ENCODE data around the gene TNFRSF18.

The TNFRSF18 gene

DNA sequence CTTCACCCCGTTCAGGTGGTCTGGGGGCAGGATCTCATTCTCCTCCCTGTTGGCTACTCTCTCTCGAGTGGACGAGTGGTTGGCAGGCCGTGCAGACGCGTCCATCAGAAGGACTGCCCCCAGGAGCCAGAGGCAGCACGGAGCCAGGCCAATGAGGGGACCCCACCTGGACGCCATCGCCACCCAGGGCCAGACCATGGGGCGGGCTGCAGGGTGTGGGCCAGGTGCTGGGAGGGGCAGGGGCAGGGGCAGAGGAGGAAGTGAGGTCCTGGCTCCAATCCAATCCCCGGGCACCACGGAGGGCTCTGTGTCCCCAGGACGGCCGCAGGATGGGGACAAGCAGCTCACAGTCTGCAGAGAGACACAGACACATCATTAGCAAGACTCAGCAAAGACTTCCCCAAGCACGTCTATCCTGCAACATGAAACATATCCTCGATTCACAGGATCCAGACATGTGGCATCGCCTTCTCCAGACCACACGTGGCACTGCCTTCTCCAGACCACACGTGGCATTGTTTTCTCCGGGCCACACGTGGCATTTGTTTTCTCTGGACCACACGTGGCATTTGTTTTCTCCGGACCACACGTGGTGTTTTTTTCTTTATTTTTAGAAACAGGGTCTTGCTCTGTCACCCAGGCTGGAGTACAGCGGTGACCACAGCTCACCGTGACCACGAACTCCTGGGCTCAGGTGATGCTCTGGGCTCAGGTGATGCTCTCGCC is 22.4 kb upstream of the TNFRSF18 start:
- DNase-seq (ENCODE audit: low read depth in 2 of 2), result no peak

DNA sequence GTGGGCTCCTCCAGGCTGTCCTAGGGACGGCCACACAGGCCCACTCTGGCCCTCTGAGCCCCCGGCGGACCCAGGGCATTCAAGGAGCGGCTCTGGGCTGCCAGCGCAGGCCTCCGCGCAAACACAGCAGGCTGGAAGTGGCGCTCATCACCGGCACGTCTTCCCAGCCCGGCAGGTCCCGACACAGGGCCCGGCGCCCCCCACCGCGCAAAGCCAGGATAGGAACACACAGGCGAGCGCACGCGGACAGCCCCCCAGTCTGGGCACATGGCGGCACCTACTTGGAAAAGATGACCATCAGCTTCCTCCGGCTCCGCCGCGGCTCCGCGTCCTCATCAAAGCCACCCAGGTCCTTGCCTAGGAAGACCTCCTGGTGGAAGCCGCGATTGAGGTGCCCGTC is 21.8 kb upstream of the TNFRSF18 start:
- DNase-seq (ENCODE audit: low read depth in 2 of 2), result no peak

DNA sequence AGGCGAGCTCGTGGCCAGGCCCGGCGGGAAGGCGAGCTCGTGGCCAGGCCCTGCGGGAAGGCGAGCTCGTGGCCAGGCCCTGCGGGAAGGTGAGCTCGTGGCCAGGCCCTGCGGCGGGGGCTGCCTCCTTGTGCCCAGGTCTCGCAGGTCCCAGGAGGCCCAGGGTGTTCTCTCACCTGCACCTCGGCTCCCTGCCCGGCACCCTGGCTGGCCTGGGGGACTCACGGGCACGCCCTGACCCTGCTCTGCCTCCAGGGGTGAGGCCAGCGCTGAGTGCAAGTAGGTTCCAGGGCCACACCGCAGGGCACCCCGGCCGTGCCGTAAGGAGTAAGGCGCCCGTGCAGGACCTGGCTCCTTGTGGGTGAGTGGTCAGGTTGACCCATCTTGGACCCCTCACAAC is 21.0 kb upstream of the TNFRSF18 start:
- no peak for DNase-seq (ENCODE audit: low read depth in 2 of 2)

DNA sequence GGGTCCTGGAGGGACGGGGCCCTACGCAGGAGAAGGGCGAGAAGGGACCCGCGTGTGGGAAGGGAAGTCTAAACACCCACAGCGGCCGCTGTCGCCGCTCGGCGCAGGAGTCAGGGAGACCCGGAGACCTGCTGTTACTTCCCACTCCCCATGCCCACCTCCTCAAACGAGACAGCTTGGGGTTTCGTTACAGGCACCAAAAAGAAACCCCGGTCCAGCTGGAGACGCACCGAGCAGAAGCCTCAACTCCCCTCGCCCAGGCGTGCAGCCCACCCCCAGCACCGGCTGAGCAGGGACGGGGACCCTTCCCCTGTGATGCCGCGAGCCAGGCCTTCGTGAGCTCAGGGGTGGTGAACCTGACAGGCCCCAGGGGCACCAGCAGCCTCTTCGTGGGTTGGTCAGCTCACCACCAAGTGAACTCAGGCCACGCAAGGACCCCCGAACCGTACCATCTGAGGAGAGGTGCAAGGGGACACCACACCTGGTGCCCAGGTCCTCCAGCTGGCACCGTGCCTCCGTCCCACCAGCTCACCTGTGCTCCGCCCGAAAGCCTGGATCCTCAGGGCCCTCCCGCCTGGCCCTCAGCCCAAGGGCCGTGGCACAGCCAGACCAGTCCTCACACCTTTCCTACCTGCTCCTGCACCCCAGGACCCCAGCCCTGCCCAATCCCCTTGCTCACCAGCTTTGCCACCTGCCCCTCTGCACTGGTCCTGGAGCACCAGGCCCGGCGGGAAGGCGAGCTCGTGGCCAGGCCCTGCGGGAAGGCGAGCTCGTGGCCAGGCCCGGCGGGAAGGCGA is 20.4 kb upstream of the TNFRSF18 start:
- no peak for DNase-seq (ENCODE audit: low read depth in 2 of 2)

DNA sequence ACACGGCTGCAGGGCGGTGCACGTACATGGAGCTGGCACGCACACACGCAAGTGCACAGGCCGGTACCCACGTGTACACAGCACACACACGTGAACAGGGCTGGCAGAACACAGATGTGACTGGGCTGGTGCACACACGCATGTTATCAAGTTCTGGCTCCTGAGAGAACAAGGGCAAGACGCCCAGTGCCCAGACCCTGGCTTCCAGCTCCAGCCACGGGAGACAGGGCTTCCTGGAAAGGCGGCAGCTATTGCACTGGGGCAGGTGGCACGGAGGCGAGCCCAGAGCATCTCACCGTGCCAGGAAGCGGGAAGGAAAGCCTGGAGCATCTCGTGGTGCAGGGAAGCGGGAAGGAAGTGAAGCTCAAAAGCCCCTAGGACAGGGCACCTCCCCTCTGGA is 19.5 kb upstream of the TNFRSF18 start:
- DNase-seq (ENCODE audit: low read depth in 2 of 2), result no peak

DNA sequence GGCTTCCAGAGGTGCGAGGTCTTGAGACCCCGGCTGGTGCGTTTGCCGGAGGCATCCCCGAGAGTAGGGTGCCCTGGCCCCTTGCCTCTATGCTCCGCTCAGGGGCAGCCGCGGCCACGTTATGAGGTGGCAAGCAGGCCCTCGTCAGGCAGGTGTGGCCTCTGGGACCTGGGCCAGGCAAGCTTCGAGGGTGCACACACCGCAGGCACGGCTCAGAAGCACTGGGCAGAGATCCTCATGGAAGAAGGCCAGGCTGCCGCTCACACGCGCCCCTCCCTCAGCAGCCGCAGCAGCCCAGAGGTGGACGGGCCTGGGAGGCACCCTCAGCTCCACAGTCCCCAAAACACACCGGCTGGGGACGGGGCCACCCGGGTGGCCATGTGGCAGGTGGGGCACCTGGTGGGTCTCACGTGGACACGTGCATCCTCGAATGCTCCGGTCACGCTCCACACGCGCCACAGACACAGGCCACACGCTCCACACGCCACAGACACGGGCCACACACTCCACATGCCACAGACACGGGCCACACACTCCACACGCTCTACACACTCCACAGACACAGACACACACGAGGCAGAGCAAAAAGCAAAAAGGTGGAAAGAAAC is 18.9 kb upstream of the TNFRSF18 start:
- DNase-seq (ENCODE audit: low read depth in 2 of 2), result no peak

DNA sequence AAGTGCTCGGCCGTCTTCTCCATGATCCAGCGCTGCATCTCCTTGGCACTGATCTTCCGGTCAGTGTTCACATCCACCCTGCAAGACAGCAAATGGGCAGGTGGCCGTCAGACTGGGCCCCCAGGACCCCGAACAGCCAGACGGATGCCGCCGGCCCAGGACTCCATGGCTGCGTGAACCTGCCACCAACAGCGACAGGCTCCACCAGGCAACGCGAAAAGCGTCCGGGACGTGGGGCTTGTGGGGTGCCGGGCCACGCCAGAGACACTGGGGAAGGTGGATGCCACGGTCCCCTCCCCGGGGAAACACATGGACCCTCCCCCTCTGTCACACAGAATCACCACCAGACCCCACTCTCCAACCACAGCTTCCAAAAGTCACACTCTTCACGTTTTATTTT is 17.5 kb upstream of the TNFRSF18 start:
- DNase-seq (ENCODE audit: low read depth in 2 of 2), result no peak

DNA sequence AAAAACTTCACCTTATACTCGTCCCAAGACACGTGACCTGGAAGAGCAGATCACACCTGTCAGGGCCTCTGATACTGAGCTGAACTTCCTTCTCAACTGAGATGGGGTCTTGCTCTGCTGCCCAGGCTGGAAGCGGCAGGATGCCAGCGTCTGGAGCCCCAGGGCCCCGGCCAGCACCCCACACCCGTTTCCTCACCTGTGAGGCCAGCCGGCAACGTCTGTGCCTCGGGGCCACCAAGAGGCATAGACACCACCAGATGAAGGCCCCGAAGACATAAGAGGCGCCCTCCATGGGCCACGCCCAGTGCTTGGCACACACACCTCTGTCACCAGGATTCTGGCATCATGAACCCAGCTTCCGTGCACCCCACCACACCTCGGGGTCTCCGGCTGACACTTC is 16.9 kb upstream of the TNFRSF18 start:
- no peak for DNase-seq (ENCODE audit: low read depth in 2 of 2)

DNA sequence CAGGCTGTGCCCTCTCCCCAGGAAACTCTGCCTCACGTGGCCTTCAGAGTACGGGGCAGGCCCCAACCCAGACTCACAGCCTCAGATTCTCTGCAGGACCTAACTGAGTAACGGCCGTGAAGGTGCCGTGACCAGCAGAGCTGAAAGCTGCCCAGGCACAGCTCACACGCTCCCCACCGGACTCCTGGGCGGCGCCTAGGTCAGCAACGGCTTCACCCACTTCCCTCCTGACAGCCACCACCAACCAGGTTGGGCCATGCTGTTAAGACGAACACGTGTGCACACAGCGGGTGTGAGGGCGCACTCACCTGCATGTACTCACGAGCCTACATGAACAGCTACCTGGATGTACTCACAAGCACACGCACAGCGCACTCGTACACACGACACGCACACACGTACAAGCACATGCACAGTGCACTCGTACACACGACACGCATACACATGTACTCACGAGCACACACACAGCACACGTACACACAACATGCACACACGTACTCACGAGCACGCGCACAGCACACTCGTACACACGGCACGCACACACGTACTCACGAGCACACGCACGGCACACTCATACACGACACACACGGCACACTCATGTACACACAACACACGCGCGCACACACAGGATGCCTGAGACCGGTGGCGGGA is 16.3 kb upstream of the TNFRSF18 start:
- DNase-seq (ENCODE audit: low read depth in 2 of 2), result no peak

DNA sequence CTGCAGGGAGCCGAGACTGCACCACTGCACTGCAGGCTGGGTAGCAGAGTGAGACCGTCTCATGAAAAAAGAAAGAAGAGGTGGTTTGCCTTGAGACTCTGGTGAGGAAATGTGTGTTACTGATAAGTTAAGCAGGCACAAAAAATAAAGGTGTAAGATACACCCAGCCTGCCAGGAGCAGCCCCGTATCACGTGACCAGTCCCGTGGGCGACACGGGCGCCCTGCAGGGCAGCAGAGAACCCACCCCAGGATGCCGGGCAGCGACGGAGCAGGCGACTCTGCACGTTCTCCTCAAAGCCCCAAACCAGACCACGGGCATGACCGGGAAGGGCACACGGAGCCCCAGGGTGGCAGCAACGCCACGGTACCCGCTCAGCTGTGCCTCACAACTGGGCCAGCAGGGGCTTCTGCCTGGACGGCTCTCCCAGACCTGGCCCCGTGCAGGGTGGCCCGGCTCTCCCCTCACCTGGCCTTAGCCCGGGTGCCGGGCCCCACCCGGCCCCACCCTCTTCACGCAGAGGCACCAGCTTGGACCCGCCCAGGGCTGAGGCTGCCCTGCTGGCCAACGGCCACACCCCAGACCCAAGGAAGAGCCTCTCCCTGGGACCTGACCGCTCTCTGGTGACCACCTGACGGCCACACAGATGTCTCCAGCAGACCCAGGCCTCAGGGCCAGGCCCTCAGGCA is 15.6 kb upstream of the TNFRSF18 start:
- no peak for DNase-seq (ENCODE audit: low read depth in 2 of 2)

DNA sequence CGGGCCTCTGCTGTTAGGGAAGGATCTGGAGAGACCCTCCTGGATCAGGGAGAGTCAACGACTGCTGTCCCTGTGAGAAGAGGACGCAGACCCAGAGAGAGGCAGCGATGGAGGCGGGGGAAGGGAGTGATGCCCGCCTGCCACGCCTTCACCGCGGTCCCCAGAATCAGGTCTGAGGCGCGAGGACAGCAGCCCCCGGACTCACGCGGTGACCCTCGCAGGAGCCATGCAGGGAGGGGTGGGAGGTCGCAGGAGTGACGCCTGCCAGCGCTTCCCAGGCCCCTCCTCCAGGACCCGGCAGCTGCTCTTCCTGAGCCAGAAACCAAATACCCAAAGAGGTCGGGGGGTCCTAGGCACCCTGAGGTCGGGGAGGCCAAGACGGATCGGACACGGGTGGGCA is 13.8 kb upstream of the TNFRSF18 start:
- no peak for DNase-seq (ENCODE audit: low read depth in 2 of 2)

DNA sequence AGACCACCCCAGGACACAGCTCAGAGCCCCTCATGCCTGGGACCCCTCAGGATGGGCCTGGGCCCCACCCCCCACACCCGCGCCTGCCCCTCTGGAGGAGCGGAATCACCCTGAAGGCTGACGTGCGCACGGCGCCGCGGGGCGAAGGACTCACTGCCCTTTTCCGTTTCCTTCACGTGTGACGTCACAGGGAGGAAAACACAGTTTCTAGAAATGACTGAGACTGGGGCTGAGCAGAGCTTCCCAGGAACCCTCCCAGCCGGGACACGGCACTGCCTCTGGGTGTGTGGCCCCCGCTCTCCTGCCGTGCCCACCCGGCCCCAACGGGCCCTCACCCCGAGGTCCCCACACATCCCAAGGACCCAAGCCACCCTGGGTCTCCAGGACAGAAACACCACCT is 12.9 kb upstream of the TNFRSF18 start:
- no peak for DNase-seq (ENCODE audit: low read depth in 2 of 2)

DNA sequence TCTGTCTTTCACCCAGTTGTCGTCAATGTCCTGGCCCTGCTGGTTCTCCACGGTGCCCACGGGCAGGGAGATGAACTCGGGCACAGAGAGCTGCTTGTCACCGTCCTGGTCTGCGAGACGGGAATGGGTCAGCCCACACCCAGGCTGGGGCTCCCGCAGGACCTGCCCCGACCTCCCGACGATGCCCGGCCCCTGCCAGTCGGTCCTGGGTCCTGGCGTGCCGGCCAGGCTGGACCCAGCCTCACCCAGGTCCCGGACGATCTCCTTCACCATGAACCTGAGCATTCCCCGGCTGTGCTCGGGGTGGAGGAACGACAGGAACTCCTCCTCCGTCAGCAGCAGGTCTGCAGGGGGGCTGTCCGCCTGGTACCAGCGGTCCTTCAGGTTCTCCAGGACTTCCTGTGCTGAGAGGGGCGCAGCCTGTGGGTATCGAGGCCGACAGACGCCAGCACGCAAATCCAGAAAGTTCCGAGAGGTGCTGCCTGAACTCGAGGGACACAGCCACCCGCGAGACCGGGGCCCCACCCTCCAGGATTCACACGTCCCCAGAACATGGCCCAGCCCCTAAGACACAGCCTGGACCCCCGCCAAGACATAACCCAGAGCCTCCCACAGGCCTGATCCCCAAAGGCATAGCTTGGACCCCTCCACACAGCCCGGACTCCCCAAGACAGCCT is 12.3 kb upstream of the TNFRSF18 start:
- no peak for DNase-seq (ENCODE audit: low read depth in 2 of 2)

DNA sequence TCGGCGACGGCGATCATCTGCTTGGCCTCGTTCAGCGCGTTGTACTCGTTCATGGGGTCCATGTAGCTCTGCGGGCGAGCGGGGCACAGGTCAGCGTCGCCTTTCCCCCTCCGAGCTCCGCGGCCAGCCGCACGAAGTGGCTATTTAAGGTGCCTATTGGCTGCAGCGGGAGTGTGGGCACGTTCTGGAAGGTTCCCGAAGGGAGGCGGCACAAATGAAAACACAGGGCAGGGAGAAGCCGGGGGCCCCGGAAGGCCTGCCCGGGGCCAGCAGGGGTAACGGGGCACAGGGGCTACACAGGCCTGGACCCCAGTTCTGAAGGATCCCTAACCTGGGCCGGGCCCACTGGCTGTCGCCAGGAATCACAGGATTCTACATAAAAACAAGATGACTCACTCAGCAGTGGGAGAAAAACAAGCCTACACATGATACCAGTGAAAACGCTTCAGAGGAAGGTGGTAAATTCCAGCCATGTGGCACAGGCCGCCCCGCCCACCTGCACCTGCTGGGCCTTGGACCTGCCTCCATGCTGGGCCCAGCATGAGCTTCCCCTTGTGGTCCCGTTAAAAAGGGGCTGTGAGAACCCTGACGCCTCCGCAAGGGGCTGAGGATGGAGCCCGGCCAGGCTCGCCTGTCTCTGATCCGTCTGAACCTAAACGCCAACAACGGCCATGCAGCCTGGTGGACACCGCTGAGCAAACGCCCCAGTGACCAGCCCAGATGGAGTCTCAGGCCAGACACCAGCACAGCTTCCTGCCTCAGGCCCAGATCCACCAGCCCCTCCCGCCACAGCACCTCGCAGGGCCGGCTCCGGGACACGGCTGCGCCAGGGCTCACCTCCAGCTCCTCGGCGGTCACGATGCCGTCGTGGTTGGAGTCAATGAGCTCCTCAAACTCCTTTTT is 11.5 kb upstream of the TNFRSF18 start:
- no peak for DNase-seq (ENCODE audit: low read depth in 2 of 2)

DNA sequence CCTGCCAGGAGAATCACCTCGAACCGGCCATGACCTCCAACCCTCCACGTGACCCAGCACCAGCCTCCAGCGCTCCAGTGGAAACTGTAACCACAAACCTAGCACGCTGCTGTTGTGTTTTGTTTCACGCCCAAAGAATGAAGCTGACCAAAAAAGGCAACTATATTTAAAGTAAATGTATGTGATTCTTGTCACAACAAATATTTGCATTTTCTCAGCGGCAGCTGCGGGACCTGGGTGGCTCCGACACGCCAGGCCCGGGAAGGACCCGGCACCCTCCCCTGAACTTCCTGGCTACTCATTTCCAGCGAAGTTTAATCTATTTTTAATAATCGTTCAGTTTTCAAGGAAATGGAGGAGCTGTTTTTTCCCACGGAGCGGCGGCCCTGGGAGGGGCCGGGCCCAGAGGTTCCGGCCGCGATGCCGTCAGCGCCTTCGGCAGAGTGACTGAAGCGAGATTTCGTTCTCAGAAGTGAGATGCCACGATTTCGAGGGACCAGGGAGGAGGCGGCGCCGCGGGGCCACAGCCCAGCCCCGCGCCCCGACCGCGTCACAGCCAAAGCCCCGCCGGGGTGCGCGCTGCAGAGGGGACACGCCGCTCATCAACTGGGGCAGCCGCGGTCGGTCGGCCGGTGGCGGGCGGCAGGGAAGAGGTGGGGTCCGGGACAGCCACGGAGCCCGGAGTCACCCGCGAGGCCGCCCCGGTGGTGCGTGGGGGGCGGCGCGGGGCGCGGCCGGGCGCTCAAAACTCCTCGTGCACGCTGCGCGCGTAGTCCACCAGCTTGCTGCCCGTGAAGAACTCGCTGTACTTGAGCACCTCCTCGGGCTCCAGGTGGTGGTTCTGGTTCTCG is 10.6 kb upstream of the TNFRSF18 start:
- no peak for DNase-seq (ENCODE audit: low read depth in 2 of 2)

DNA sequence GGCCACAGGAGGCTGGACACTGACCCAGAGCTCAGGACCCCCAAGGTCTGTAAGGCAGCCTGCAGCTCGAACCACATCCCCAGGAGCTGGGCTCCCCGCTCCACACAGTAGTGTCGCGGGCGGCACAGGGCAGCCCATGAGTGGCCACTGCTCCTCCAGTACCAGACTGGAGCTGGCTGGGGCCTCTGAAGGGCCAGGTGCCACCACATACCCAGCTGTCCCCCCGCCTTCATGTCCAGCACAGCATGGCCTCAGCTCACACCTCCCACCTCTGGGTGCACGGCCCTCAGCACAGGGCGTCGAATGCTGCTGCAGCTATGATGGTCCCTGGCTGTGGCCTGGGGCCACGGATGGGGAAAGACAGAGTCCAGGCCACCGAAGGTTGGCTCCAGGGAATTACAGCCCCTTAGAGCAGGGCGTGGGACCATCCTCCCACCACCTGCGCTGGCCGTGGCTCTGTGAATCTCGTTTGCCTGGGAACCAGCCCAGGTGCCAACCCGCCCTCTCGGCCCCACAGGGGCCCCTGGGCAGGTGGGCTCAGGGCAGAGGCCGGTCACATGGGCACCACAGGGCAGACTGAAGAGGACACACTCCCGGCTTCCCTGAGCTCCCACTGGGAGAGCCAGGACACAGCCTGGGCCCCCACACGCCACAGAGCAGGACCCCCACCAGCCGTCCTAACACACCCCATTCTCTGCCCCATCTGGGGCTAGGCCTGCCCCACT is 9.7 kb upstream of the TNFRSF18 start:
- DNase-seq (ENCODE audit: low read depth in 2 of 2), result no peak

DNA sequence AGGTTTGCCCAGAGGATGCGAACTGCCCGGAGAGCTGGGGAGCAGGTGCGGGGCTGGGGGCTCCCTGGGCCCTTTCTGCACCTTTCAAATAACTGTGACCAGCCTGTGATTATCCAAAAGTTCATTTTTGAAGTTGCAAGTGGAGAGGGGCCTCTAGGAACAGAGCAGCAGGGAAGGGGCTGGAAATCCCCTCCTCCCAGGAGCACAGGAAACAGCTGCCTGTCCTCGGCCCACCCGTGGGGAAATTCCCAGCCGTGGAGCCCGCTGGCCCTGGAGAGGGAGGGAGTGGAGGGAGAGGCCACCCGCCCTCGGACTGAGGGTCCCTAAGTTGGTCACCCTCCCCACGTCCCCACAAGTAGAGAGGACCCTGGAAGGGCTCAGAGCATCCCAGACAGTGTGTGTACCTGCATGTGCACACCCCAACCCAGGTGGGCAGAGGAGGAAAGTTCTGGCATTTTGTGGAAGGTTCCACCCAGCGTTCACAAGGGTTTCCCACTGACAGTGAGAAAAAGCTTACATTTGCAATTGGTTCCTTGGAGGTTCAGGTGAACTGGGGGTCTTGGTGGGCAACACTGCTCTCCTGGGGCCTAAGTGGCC is 8.8 kb upstream of the TNFRSF18 start:
- DNase-seq (ENCODE audit: low read depth in 2 of 2), result no peak
